Fibroblast of the conjunctiva (primary cell): ENCODE measurements around the gene MEIS2.

Source experiments
- DNase-seq: peaks from one replicate; pipeline ENCODE4 v3.0.0-alpha.2; 2010; ENCODE audit warnings: low read depth

MEIS2 gene

DNA sequence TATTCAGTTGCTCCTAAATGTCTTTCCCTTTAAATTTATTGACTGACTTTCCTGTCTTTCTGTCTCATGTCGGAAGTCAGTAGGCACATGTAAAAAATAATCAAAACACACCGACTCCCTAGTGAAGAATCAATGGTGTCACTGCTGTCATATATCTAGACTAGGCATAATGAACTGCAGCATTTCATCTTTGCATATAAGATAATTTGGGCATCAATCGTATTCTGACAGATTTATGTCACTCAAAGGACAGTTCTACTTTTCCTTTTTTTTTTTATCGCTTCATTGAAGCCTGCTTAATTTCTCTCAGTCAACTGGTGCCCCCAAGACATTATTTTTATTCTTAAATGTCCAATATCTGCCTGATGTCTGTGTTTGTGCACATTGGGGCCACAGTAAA lies 206.3 kb downstream of the MEIS2 start:
- no peak for DNase-seq

DNA sequence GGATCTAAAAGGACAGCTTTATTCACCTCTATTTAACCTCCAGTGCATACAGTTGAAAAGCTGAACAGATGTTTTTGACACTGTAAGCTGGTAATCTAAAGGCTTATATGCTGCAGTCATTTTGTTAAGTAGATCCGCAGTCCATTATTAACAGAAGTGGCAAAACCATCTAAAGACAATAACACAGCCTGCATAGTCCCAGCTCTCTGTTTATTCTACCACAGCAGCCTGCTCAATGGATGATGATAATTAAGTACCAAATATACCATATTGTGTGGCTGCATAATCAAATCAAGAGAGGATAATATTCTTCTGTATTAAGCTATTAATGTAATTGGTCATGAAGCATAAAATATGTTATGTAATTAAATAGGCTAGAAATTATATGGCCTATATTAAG lies 207.1 kb downstream of the MEIS2 start:
- no peak for DNase-seq

- no peak for DNase-seq
Observed at GRCh38 chr15:36888011-36888992, 212.0 kb downstream of the MEIS2 start.

GRCh38 chr15:36887214-36887961 lies 213.0 kb downstream of the MEIS2 start:
- no peak for DNase-seq

DNA sequence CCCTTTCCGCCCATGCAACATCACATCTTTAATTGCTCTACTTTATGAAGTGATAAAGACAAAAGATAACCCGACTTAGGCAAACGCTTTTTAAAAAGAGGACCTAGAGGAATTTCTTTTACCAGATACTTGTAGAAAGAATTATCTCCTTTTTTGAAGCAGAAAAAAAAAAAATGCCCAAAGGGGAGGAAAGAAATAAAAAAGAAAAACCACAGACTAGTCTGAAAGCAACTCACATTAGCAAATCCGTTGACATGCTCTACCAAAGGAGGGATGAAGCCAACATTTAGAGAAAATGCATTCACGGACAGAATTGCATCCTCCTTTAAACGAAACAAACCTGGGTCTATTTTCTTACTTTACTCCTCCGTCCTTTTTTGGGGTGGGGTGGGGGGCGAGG lies 213.6 kb downstream of the MEIS2 start:
- no peak for DNase-seq

DNA sequence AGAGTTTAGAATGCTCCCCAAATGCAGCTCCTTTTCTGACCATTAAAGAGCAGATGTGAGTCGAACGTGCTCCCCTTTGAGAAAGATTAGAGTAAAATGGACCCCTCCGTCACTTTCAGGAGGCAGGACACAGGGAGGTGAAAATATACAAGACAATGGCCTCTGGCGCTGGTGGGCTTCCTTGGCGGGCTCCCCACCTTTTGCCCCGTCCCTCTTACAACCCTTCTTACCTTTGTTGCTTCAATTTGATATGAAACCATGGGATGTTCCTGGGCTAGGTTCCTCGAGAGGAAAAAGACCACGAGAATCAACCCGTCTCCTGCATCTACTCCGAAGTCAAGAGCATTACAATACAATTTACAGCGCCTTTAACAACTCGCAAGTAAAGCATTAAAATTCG lies 214.2 kb downstream of the MEIS2 start:
- DNase-seq: no peak

- DNase-seq: no peak
Observed at GRCh38 chr15:36885771-36886170, 214.6 kb downstream of the MEIS2 start.

DNA sequence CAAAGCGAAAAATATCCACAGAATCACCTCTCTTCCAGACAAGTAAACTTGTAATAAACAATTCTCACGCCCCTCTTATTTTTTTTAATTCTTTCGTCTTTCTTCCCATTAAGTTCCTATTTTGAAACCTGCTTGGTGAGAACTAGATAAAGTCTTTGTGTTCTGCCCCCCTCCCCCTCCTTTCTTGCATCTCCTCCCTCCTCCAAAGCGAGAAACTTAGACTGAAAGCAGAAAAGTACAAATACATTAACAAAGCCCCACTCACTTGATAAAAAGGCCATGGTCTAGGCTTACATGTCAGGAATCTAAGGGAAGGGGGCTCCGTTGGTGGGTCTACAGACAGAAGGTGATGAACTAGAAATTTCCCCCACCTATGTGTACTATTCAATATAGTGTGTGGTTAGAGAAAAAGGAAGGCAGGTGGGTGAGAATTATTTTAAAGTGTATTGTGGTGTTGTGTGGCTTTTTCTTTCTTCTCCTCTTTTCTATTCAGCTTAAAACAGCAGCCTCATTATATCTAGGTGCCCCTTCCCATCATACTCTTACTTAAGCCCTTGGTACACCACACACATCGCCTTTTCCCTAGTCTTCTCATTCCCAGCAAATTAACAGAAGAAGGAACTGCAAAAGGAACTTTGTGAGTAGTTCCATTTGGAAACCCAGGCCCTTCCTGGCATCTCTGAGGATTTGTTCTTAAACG lies 215.3 kb downstream of the MEIS2 start:
- DNase-seq: no peak

- no peak for DNase-seq
Observed at GRCh38 chr15:36884518-36884875, 215.9 kb downstream of the MEIS2 start.

GRCh38 chr15:36883713-36884517 lies 216.4 kb downstream of the MEIS2 start:
- peak; percentile 65 for DNase-seq

- no peak for DNase-seq
Observed at GRCh38 chr15:36882487-36883131, 217.7 kb downstream of the MEIS2 start.

GRCh38 chr15:36882056-36882455 lies 218.3 kb downstream of the MEIS2 start:
- DNase-seq: no peak

GRCh38 chr15:36881516-36881915 lies 218.8 kb downstream of the MEIS2 start:
- no peak for DNase-seq

DNA sequence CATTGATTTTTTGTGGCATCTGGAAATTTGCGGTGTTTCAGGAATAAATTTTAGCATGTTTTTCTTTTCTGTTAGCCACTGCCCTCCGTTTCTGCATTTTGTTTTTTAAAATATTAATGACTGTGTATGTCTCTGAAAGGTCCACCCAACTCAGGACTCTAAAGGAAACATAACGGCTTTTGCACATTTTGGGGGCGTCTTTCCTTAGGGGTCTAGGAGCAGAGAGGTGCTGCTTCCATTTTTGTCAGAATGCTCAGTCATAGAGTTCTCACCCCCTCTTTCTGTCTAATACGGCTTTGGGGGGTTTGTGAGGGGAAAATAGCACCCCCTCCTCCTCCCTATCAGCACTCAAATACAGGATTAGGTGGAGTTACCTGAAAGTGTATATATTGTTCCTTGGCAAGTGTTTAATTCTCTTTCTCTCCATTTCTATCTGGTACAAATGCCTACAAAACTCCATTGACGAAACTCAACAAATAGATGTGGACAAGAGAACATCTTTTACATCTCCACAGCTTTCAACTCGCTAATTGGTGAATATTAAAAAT lies 219.4 kb downstream of the MEIS2 start:
- no peak for DNase-seq

DNA sequence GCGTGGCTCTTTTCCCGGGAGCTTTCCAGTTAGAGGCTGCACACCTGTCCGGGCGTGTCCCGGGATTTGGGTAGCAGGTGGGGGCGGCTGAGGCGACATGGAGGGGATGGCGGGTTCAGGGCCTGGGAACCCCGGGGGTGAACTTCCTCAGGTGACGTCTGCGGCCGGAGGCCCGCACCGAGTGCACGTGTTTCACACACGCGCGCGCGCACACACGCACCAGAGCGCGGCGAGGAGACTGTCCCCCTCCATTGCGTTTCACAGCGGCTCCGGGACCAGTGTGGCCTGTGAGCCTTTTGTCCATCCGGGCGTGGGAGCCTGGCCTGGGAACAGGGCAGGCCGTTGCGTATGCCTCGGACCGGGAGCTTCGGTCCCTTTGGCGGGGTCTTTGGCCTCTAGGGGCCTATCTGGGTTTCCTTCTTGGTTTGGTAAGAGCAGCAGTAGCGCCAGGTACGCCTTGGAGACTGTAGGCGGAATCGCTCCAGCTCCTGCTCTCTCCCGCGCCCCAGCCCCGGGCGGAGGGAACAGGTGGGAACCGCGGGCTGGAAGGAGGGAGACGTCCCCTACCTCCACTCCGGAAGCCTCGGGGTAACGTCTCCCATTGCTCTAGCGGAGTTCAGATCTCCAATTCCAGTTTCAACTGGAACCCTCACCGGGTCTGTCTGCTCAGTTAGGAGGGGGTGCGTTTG lies 220.0 kb downstream of the MEIS2 start:
- no peak for DNase-seq

GRCh38 chr15:36879568-36880222 lies 220.7 kb downstream of the MEIS2 start:
- no peak for DNase-seq

GRCh38 chr15:36878684-36879262 lies 221.6 kb downstream of the MEIS2 start:
- no peak for DNase-seq

- no peak for DNase-seq
Observed at GRCh38 chr15:36877796-36878683, 222.3 kb downstream of the MEIS2 start.
